Thyroid gland (tissue), 4 donors: ENCODE results near the gene DOK6. TPM values are rescaled to one million over a fixed set of nuclear protein-coding genes. Genes with fewer than 3 reads are reported as not detected.

ENCODE experiments used
- DNase-seq, 2 donors: peaks; one replicate each; pipeline ENCODE4 v3.0.0-alpha.2; 2019
- H3K27ac ChIP-seq, 3 donors: fragments of 200-600 bp; sonication (generic); 1 replicate in 2 of 3; 2 replicates in 1 of 3; pipeline ENCODE4 v1.5.1; 2016 to 2019; ENCODE audit warnings: mild to moderate bottlenecking in 1 of 3, moderate library complexity in 1 of 3
- H3K27me3 ChIP-seq: fragments of 200-600 bp; sonication (generic); one replicate; pipeline ENCODE4 v1.5.1; 2019
- H3K36me3 ChIP-seq, 2 donors: fragments of 200-600 bp; sonication (generic); one replicate each; pipeline ENCODE4 v1.5.1; 2016 to 2019
- H3K4me1 ChIP-seq, 2 donors: fragments of 200-600 bp; sonication (generic); one replicate each; pipeline ENCODE4 v1.5.1; 2017 to 2019
- H3K4me3 ChIP-seq, 3 donors: fragments of 200-600 bp; sonication (generic); replicated peaks in 1 of 3; 1 replicate in 2 of 3; 2 replicates in 1 of 3; pipeline ENCODE4 v1.5.1; 2016; ENCODE audit warnings: mild to moderate bottlenecking in 1 of 3
- H3K9me3 ChIP-seq: fragments of 200-600 bp; sonication (generic); one replicate; pipeline ENCODE4 v1.5.1; 2017
- CTCF ChIP-seq, 6 experiments: fragments of 200-600 bp in 3 of 6; fragments of 450-650 bp in 3 of 6; sonication (generic) in 3 of 6; IDR thresholded peaks; one replicate each; pipeline ENCODE4 v1.5.1; 2016 to 2019; ENCODE audit warnings: antibody characterized with exemption in 6 of 6, mild to moderate bottlenecking in 2 of 6, inconsistent platforms in 1 of 6, moderate library complexity in 1 of 6
- POLR2A ChIP-seq, 2 donors: fragments of 450-650 bp; IDR thresholded peaks; one replicate each; pipeline ENCODE4 v1.6.1; 2017; ENCODE audit warnings: antibody characterized with exemption in 2 of 2, mild to moderate bottlenecking in 2 of 2, moderate library complexity in 1 of 2
- WGBS, 2 donors: methylation state at CpG; one replicate each; pipeline ENCODE4 v1.1.5; 2017; 5-methylcytosine and 5-hydroxymethylcytosine counted together
- intact Hi-C: fragments of 100-400 bp; cut with DNase I; formaldehyde crosslinking; loops from one replicate; pipeline ENCODE4 v1.15.1; 2023
- total RNA-seq, 4 donors: library from RNA; depleted of rRNA; stranded (reverse); fragments of >200 nt; gene quantifications; one replicate each; pipeline ENCODE4 v1.2.3, GENCODE V29; 2016

Gene DOK6
- total RNA-seq, 4 donors from 2014 or later, result 0.94 to 3.1 (median 2.5) TPM

GRCh38 chr18:69529151-69529550, 128.5 kb downstream of the DOK6 start:
- intact Hi-C loops, result no loop called here
- no peaks in the 10 kb centered on the region for H3K9me3 ChIP-seq
- 78 to 80% methylated on average over 2 of the region's 2 CpGs for WGBS, 2 donors

GRCh38 chr18:69531973-69532372, 131.3 kb downstream of the DOK6 start:
- Histone ChIP-seq H3K4me1 (no peaks in the 10 kb centered on the region), H3K9me3 (no peaks in the 10 kb centered on the region), H3K27me3 (no peaks in the 10 kb centered on the region), H3K27ac (no peak overlapping the region), H3K4me3 (no peak overlapping the region), H3K36me3 (no peaks in the 10 kb centered on the region)
- 83 to 86% methylated on average over 5 of the region's 5 CpGs for WGBS, 2 donors
- intact Hi-C loops, result no loop called here
- DNase-seq, result no peak
- TF ChIP-seq CTCF (IDR thresholded peaks at IDR 0.05) (no peak), POLR2A (IDR thresholded peaks at IDR 0.05) (no peak)

More at GRCh38 chr18:69529151-69529550, 128.5 kb downstream of the DOK6 start:
- no peak overlapping the region for H3K4me3 ChIP-seq
- no peaks in the 10 kb centered on the region for H3K27me3 ChIP-seq
- no peak for TF ChIP-seq POLR2A (IDR thresholded peaks at IDR 0.05)
- no peak for TF ChIP-seq CTCF (IDR thresholded peaks at IDR 0.05)
- no peak for DNase-seq
- H3K27ac ChIP-seq, result no peak overlapping the region
- H3K4me1 ChIP-seq, result no peaks in the 10 kb centered on the region
- H3K36me3 ChIP-seq, result no peaks in the 10 kb centered on the region

- WGBS, 2 donors, result 86 to 90% methylated on average over 3 of the region's 3 CpGs
- TF ChIP-seq POLR2A (IDR thresholded peaks at IDR 0.05) (no peak), CTCF (IDR thresholded peaks at IDR 0.05) (no peak)
- intact Hi-C loops, result no loop called here
- no peaks in the 10 kb centered on the region for H3K36me3 ChIP-seq
- H3K4me3 ChIP-seq, result no peak overlapping the region
- H3K9me3 ChIP-seq, result no peaks in the 10 kb centered on the region
- H3K27me3 ChIP-seq, result no peaks in the 10 kb centered on the region
- no peak for DNase-seq
- H3K27ac ChIP-seq, result no peak overlapping the region
- H3K4me1 ChIP-seq, result no peaks in the 10 kb centered on the region
Measured at GRCh38 chr18:69537183-69537582, 136.5 kb downstream of the DOK6 start.

- intact Hi-C loops, result no loop called here
- H3K4me3 ChIP-seq, result no peak overlapping the region
- H3K36me3 ChIP-seq, result no peaks in the 10 kb centered on the region
- no peak for DNase-seq
- H3K27me3 ChIP-seq, result no peaks in the 10 kb centered on the region
- no peaks in the 10 kb centered on the region for H3K4me1 ChIP-seq
- TF ChIP-seq CTCF (IDR thresholded peaks at IDR 0.05), result no peak
- TF ChIP-seq POLR2A (IDR thresholded peaks at IDR 0.05), result no peak
- H3K9me3 ChIP-seq, result no peaks in the 10 kb centered on the region
- 60 to 62% methylated on average over 3 of the region's 3 CpGs for WGBS, 2 donors
- no peak overlapping the region for H3K27ac ChIP-seq
Measured at GRCh38 chr18:69538849-69539248, 138.2 kb downstream of the DOK6 start.

GRCh38 chr18:69539404-69539803, 138.7 kb downstream of the DOK6 start:
- intact Hi-C loops, result no loop called here
- Histone ChIP-seq H3K4me3 (no peak overlapping the region), H3K4me1 (no peaks in the 10 kb centered on the region), H3K27me3 (no peaks in the 10 kb centered on the region), H3K9me3 (no peaks in the 10 kb centered on the region), H3K36me3 (no peaks in the 10 kb centered on the region), H3K27ac (no peak overlapping the region)
- DNase-seq, result no peak
- WGBS, 2 donors, result 96% methylated on average over 2 of the region's 2 CpGs
- TF ChIP-seq CTCF (IDR thresholded peaks at IDR 0.05) (no peak), POLR2A (IDR thresholded peaks at IDR 0.05) (no peak)
